Activated CD8-positive, alpha-beta memory T cell treated with anti-CD3 and anti-CD28 coated beads, Interleukin-2, amount 50 U/mL, for 24 hours (primary cell): Measurements from ENCODE around the gene ADAM29.
"Not testable (repeated sequence)": the region's sequence is repeated elsewhere in the genome, so short reads cannot be mapped to it uniquely, and the experiment has no call there.

ENCODE experiments used
- DNase-seq: peaks from one replicate; pipeline ENCODE4 v3.0.0-alpha.2; 2020; ENCODE audit errors: extremely low read depth

ADAM29 gene

DNA sequence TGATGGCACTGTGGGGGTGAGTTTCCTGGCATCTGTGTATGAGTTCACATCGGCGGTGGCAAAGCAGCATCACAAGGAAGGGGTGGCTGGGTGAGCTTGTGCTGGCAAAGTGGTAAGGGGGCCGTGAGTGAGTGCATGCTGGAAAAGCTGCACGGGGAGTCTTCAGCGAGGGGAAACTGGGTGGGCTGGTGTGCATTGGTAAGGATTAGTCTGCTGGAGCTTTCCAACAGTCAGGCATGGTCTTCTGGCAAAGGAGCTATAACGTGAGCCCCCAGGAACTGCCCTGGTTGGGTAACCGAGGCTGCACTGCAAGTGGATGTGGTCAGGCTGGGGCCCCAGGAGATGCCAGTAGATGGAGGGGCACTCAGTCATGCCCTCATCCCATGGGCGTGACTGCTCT, 30.7 kb downstream of the ADAM29 start:
- DNase-seq, result no peak

DNA sequence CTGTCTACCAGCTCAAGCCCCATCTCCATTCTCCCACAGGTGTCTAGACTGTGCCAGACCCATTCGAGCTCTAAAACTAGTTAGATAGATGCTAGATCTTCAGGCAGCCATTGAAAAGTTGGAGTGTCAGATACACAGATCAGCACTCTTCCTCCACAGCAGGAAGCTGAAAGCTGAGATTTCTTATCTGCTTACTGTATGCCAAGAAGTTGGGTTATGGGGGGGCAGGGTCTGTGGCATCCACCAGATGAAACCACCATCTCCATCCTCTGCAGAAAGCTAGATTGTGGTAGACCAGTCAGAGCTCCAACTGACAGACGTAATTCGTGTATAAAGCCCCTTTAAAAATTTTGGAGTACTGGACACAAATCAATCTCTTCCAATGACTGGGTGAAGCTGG, 54.8 kb downstream of the ADAM29 start:
- DNase-seq, result no peak

DNA sequence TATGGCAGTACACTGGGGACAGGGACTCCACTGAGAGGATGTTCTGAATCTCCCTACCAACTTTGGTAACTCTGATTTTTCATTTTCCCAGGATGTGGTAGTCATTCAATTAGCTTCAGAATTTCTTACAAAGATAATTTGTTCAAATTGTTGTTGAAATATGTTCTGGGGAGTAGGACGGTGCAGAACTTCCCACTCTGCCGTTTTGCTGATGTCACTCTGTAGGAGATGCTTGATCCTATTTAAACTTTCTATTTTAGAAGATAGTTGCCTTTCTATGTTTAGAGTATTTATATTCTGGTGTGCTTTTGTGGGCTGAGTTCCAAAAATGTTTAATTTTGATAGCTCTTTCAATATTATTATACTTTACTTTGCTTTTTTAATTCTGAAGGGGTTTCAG, 55.2 kb downstream of the ADAM29 start:
- no peak for DNase-seq

DNA sequence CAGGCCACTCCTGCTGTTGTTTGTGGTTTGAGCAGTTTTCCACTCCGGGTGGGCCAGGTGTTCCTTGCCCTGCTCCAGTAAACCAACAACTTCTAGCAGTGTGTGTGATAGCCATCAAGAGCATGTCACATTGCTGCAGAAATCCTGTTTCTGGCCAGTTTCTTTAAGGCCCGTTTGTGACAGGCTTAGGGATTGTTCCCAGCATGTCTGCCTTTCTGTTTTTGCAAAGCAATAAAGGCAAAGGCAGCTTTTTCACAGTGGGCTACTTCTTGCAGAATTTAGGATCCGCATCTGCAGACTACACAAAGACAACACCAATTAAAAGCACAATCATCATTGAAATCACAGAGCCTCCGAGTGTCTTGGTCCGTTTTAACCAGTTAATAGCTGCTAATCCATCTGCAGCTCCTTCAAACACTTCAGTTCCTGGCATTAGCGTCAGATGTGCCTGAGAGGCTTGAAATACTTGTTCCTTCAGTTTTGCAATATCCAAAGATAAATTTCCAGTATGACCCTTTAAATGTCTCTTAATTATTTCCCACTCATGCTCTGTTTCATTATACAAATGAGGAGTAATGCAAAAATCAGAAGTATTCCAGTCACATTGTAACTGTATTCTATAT, 65.1 kb downstream of the ADAM29 start:
- no peak for DNase-seq

DNA sequence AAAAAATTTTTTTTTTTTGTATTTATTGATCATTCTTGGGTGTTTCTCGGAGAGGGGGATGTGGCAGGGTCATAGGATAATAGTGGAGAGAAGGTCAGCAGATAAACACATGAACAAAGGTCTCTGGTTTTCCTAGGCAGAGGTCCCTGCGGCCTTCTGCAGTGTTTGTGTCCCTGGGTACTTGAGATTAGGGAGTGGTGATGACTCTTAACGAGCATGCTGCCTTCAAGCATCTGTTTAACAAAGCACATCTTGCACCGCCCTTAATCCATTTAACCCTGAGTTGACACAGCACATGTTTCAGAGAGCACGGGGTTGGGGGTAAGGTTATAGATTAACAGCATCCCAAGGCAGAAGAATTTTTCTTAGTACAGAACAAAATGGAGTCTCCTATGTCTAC, 65.7 kb downstream of the ADAM29 start:
- not testable (repeated sequence) for DNase-seq

DNA sequence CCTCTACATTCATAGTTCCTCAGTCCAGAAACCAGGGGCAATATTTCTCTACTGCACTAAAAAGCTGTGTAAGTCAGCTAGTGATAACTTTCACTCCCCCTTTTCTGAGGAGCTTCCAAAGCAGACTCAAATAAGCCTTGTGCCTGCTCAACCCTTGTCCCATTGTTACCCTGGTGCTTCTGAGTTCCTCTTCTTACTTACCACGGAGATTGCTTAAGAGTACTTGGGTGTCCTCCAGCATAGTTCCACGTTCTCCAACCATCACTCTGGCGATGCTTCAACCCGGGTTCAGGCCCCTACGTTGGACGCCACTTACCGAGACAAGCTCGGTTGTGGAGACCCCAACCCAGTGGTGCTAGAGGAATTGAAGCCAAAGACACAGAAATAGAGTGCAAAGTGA, 71.6 kb downstream of the ADAM29 start:
- no peak for DNase-seq

DNA sequence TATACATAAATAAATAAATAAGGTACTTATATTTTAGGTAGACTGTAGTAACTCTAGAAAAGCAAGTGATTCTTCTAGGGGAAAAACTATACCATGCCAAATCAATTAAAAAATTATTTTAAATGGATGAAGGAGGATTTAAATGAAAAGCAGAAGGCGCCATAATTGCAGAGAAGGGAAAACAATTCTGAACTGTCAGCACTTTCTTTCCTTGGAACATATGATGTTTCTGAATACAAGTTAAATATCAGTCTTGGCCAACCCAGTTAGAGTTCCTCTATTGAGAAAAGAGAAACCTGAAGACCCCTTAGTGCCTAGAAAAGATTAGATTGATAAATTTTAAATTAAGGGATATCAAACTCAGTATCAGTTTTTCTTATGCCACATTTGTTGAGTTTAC, 75.8 kb downstream of the ADAM29 start:
- DNase-seq, result no peak

DNA sequence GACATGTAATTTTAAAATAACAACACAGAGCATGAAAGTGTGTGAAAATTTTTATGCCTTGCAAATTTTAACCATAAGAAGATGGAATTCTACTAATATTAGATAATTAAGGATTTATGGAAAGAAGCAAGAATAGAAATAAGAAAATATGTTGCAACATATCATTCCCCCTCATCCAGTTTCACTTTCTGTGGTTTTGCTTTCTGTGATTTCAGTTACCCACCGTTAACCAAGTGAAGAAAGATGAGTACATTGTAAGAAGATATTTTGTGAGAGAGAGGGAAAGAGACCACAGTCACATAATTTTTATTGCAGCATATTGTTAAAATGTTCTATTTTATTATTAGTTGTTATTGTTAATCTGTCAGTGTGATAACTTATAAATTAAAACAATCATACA, 77.9 kb downstream of the ADAM29 start:
- no peak for DNase-seq

DNA sequence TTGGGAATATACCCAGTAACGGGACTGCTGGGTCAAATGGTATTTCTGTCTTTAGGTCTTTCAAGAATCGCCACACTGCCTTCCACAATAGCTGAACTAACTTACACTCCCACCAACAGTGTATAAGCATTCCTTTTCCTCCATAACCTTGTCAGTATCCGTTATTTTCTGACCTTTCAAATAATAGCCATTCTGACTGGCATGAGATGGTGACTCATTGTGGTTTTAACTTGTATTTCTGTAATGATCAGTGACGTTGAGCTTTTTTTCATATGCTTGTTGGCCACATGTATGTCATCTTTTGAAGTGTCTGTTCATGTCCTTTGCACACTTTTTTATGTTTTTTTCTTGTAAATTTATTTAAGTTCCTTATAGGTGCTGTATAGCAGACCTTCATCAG, 81.2 kb downstream of the ADAM29 start:
- DNase-seq, result no peak

DNA sequence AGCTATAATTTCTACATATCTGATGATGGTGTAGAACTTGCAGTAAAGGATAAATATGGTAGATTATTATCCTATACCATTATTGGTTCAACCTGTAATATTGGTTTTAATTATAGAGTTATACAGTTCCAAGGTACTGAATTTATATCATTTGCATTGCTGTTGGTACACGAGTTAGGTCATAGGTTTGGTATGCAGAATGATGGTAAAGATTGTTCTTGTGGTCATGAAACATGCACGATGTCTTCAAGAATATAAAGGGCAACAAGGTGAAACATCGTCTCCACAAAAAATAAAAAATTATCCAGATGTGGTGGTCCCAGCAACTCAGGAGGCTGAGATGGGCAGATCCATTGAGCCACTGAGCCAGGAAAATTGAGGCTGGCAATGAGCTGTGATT, 99.6 kb downstream of the ADAM29 start:
- DNase-seq, result no peak

DNA sequence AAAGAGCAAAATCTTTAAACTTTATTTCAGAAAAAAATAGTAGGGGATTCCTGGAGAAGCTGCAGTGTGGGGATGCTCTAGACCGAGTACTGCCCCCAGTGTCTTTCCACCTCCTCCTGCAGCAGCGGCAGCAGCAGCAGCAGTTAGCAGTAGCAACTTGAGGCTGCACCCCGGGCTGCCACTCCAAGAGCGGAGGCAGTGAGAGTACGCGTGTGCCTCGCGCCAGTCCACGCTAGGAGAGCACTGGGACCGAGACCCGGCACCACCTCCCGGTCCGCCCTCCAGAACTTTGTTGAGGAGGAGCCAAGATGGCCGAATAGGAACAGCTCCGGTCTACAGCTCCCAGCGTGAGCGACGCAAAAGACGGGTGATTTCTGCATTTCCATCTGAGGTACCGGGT, 101.3 kb downstream of the ADAM29 start:
- DNase-seq, result not testable (repeated sequence)
